Measurements from ENCODE around the gene LRRC52.

DNA sequence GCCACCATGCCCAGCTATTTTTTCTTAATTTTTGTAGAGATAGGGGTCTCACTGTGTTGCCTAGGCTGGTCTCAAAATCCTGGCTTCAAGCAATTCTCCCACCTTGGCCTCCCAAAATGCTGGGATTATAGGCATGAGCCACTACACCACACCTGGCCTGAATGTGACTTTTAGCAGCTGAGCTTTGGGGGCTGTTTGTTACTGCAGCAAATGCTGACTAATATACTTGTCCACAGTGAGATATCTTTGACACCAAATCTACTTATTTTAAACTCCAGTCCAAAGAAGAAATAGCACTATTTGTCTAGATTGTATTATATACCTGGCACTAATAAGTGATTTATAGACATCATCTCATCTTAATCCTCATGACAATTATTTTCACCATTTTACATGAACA, 30.5 kb downstream of the LRRC52 start:
- TF ChIP-seq, protein P1, sequence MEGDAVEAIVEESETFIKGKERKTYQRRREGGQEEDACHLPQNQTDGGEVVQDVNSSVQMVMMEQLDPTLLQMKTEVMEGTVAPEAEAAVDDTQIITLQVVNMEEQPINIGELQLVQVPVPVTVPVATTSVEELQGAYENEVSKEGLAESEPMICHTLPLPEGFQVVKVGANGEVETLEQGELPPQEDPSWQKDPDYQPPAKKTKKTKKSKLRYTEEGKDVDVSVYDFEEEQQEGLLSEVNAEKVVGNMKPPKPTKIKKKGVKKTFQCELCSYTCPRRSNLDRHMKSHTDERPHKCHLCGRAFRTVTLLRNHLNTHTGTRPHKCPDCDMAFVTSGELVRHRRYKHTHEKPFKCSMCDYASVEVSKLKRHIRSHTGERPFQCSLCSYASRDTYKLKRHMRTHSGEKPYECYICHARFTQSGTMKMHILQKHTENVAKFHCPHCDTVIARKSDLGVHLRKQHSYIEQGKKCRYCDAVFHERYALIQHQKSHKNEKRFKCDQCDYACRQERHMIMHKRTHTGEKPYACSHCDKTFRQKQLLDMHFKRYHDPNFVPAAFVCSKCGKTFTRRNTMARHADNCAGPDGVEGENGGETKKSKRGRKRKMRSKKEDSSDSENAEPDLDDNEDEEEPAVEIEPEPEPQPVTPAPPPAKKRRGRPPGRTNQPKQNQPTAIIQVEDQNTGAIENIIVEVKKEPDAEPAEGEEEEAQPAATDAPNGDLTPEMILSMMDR (IDR thresholded peaks at IDR 0.05) = no peak
- no peak for TF ChIP-seq POLR2A (IDR thresholded peaks at IDR 0.05)

Measured in Peyer's patch (tissue), 4 donors.